Endothelial cell of umbilical vein (primary cell): ENCODE measurements around the gene TCTN2. TPM values are rescaled to one million over a fixed set of nuclear protein-coding genes. Genes with fewer than 3 reads are reported as not detected.

ENCODE experiments used
- BruUV-seq: library from RNA; stranded (reverse); fragments of 400-500 nt; replicated peaks from 2 replicates; lab custom pipeline; 2021; lab: Mats Ljungman, UMichigan
- CTCF ChIA-PET: fragments of 300-600, 350-600 bp; sonication (Branson Sonifier 250); formaldehyde crosslinking; loops from one replicate; lab custom pipeline; 2021; ENCODE audit warnings: antibody characterized with exemption, inconsistent platforms; lab: Charles Lee
- POLR2A ChIA-PET: fragments of 300-600, 350-600 bp; sonication (Branson Sonifier 250); formaldehyde crosslinking; loops from one replicate; lab custom pipeline; 2021; ENCODE audit warnings: antibody characterized with exemption, inconsistent platforms; lab: Charles Lee
- DNase-seq: peaks from one replicate; pipeline ENCODE4 v3.0.0-alpha.2; 2011; ENCODE audit warnings: low read depth, low spot score
- FAIRE-seq: peaks from 2 replicates; lab custom pipeline; 2011; peaks lifted over from hg19 to GRCh38; lab: Jason Lieb, UNC
- H2AFZ ChIP-seq: 2 replicates; pipeline ENCODE4 v1.6.0; 2012; ENCODE audit warnings: low read depth, low read length, control low read depth, inconsistent platforms
- H3K27ac ChIP-seq: 2 replicates; pipeline ENCODE4 v1.5.1; 2011; ENCODE audit warnings: low read depth, mild to moderate bottlenecking, control low read depth, low read length, moderate library complexity; ENCODE audit not compliant: insufficient read depth
- H3K27me3 ChIP-seq, 2 experiments: 2 replicates each; pipeline versions ENCODE4 v1.6.0 to v1.6.1; 2011; ENCODE audit warnings: low read length in 2 of 2, mixed read lengths in 1 of 2; ENCODE audit not compliant: control insufficient read depth in 2 of 2, insufficient read depth in 2 of 2
- H3K36me3 ChIP-seq, 2 experiments: 2 replicates in 1 of 2; 3 replicates in 1 of 2; pipeline ENCODE4 v1.5.1; 2011; ENCODE audit warnings: low read length in 2 of 2, mild to moderate bottlenecking in 1 of 2, moderate library complexity in 1 of 2; ENCODE audit not compliant: control insufficient read depth in 2 of 2, insufficient read depth in 2 of 2; ENCODE audit errors: extremely low read depth in 1 of 2
- H3K4me1 ChIP-seq: 3 replicates; pipeline ENCODE4 v1.5.1; 2011; ENCODE audit warnings: mild to moderate bottlenecking, low read length; ENCODE audit not compliant: control insufficient read depth, insufficient read depth; ENCODE audit errors: extremely low read depth
- H3K4me2 ChIP-seq: 2 replicates; pipeline ENCODE4 v1.6.1; 2011; ENCODE audit warnings: low read length, control low read depth, mixed read lengths; ENCODE audit not compliant: insufficient read depth
- H3K4me3 ChIP-seq, 3 experiments: fragments of 200-600 bp in 1 of 3; sonication (generic), shearing (Covaris generic) in 1 of 3; replicated peaks in 1 of 3; 2 replicates each; pipeline ENCODE4 v1.5.1; 2011 to 2016; ENCODE audit warnings: control low read depth in 3 of 3, low read length in 3 of 3, mild to moderate bottlenecking in 2 of 3, inconsistent platforms in 1 of 3, low read depth in 1 of 3, moderate library complexity in 1 of 3; ENCODE audit not compliant: insufficient read depth in 1 of 3
- H3K79me2 ChIP-seq: 2 replicates; pipeline ENCODE4 v1.6.0; 2012; ENCODE audit warnings: low read length, inconsistent platforms; ENCODE audit not compliant: control insufficient read depth, insufficient read depth
- H3K9ac ChIP-seq: replicated peaks from 2 replicates; pipeline ENCODE3; 2011; ENCODE audit warnings: low read length, control low read depth; ENCODE audit not compliant: insufficient read depth; ENCODE audit errors: extremely low read depth
- H3K9me1 ChIP-seq: replicated peaks from 3 replicates; pipeline ENCODE4 v1.6.0; 2011; ENCODE audit warnings: mild to moderate bottlenecking, low read length; ENCODE audit not compliant: control insufficient read depth, insufficient read depth; ENCODE audit errors: extremely low read depth
- H3K9me3 ChIP-seq: replicated peaks from 2 replicates; pipeline ENCODE4 v1.5.1; 2012; ENCODE audit warnings: low read length, inconsistent platforms; ENCODE audit not compliant: control insufficient read depth, insufficient read depth
- H4K20me1 ChIP-seq: replicated peaks from 2 replicates; pipeline ENCODE3; 2011; ENCODE audit warnings: mild to moderate bottlenecking, low read length; ENCODE audit not compliant: control insufficient read depth, insufficient read depth; ENCODE audit errors: extremely low read depth
- EZH2 ChIP-seq: IDR thresholded peaks from 2 replicates; pipeline ENCODE4 v1.6.1; 2012; ENCODE audit warnings: borderline replicate concordance, low read depth, mild to moderate bottlenecking, moderate library complexity, low read length, inconsistent platforms; ENCODE audit not compliant: severe bottlenecking
- FOS ChIP-seq: IDR thresholded peaks from 2 replicates; pipeline ENCODE4 v1.6.1; 2011; ENCODE audit warnings: mild to moderate bottlenecking, low read length, moderate library complexity, borderline replicate concordance; ENCODE audit not compliant: insufficient read depth
- GATA2 ChIP-seq: IDR thresholded peaks from 2 replicates; pipeline ENCODE4 v1.7.0; 2011; ENCODE audit warnings: low read depth, mild to moderate bottlenecking, moderate library complexity, mixed read lengths, low read length; ENCODE audit not compliant: insufficient read length, insufficient read depth
- JUN ChIP-seq: IDR thresholded peaks from 2 replicates; pipeline ENCODE4 v1.6.1; 2011; ENCODE audit warnings: borderline replicate concordance, low read depth; ENCODE audit not compliant: insufficient read length, insufficient read depth
- MYC ChIP-seq: IDR thresholded peaks from one replicate; pipeline ENCODE4 v1.6.1; 2011; ENCODE audit warnings: mild to moderate bottlenecking, low read depth, low read length
- POLR2A ChIP-seq: IDR thresholded peaks from 2 replicates; pipeline ENCODE4 v1.6.1; 2012; ENCODE audit warnings: low read depth, mild to moderate bottlenecking, control low read depth, low read length
- POLR2AphosphoS5 ChIP-seq: IDR thresholded peaks from 2 replicates; pipeline ENCODE4 v1.6.1; 2012; ENCODE audit warnings: low read depth, mild to moderate bottlenecking, control low read depth, low read length, moderate library complexity; ENCODE audit not compliant: insufficient read depth
- dilution Hi-C: fragments of 300-500 bp; cut with MboI; formaldehyde crosslinking; loops from one replicate; pipeline ENCODE4 v1.15.0; 2019; ENCODE audit warnings: low sequenced_read_pairs; ENCODE audit not compliant: extremely low pct_ligation_motif_present
- intact Hi-C: fragments of 100-400 bp; cut with micrococcal nuclease; formaldehyde crosslinking; loops from one replicate; pipeline ENCODE4 v1.10.0; 2022
- polyA plus RNA-seq, 4 experiments: library from polyadenylated mRNA; depleted of rRNA in 3 of 4; stranded (reverse) in 3 of 4; unstranded in 1 of 4; fragments of >200 nt; gene quantifications; 2 replicates each; pipeline versions ENCODE4 v1.2.1 to v1.2.3, GENCODE V29; 2011 to 2012; ENCODE audit warnings: missing spikeins in 1 of 4
- total RNA-seq: library from RNA; stranded (reverse); gene quantifications from 2 replicates; pipeline ENCODE4 v1.2.3, GENCODE V29; 2021
- TF ChIP-seq, protein P1 (sequence below), 2 donors: IDR thresholded peaks; 1 replicate in 1 of 2; 2 replicates in 1 of 2; pipeline ENCODE4 v1.5.1; 2011; ENCODE audit warnings: low read length in 2 of 2, mild to moderate bottlenecking in 2 of 2, moderate library complexity in 2 of 2, control low read depth in 1 of 2, inconsistent platforms in 1 of 2, low read depth in 1 of 2; ENCODE audit not compliant: insufficient read depth in 1 of 2; ENCODE audit errors: extremely low read depth in 1 of 2
- TF ChIP-seq, protein P2 (sequence below): IDR thresholded peaks from 2 replicates; pipeline ENCODE4 v1.6.1; 2011; ENCODE audit not compliant: insufficient read depth, insufficient read length

Gene TCTN2
- total and polyA plus RNA-seq, 2 donors (not counting 3 experiments of a cell fraction or from before 2014, with no cell fraction given), result 11.2 to 16.7 TPM

DNA sequence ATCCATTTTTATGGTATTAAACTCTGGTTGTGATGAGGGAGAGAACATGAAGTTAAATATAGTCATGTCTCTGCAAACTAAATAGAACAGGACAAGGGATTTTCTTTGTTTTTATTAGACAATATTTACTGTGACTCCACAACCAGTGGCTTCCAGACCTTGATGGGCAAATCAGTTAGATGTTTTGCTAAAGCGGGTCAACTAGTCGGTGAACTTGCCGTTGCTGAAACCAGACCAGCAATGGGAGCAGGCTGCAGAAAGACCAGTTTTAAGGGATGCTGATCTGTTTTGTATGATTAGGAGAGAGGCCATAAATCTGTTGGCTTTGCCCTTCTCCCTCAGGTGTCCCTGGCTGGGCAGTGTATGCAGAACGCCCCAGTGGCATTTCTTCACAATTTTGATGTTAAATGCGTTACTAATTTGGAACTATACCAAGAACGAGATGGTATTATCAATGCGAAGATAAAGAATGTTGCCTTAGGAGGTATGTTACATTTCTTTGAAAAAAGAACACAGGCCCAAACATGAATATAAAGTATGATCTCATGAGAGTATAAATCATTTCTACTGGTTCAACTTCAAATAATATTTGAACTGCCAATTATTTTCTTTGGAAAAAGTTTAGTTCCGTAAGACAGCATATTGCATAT lies 19.4 kb downstream of the TCTN2 start:
- Histone ChIP-seq H3K9me1 (no peaks in the 10 kb centered on the region), H4K20me1 (no peaks in the 10 kb centered on the region), H3K9me3 (no peaks in the 10 kb centered on the region), H3K79me2 (no peaks in the 10 kb centered on the region), H3K4me3 (no peak overlapping the region), H3K36me3 (peaks cover 0 to 3% of the 10 kb centered on the region in 2 experiments), H3K9ac (no peak overlapping the region), H3K27ac (no peak overlapping the region), H3K27me3 (no peaks in the 10 kb centered on the region), H3K4me1 (no peaks in the 10 kb centered on the region), H2AFZ (no peak overlapping the region), H3K4me2 (no peak overlapping the region)
- no peak for DNase-seq
- no peak for FAIRE-seq
- dilution Hi-C loops, result no loop called here
- ChIA-PET CTCF (no interaction called here), POLR2A (no interaction called here)
- no TSS peak for BruUV-seq
- TF ChIP-seq EZH2 (no peak), MYC (no peak), POLR2A (no peak), JUN (no peak), FOS (no peak), GATA2 (no peak), POLR2AphosphoS5 (no peak)
- TF ChIP-seq, protein P1, sequence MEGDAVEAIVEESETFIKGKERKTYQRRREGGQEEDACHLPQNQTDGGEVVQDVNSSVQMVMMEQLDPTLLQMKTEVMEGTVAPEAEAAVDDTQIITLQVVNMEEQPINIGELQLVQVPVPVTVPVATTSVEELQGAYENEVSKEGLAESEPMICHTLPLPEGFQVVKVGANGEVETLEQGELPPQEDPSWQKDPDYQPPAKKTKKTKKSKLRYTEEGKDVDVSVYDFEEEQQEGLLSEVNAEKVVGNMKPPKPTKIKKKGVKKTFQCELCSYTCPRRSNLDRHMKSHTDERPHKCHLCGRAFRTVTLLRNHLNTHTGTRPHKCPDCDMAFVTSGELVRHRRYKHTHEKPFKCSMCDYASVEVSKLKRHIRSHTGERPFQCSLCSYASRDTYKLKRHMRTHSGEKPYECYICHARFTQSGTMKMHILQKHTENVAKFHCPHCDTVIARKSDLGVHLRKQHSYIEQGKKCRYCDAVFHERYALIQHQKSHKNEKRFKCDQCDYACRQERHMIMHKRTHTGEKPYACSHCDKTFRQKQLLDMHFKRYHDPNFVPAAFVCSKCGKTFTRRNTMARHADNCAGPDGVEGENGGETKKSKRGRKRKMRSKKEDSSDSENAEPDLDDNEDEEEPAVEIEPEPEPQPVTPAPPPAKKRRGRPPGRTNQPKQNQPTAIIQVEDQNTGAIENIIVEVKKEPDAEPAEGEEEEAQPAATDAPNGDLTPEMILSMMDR (IDR thresholded peaks at IDR 0.05; ENCODE audit: extremely low read depth in 1 of 2, insufficient read depth in 1 of 2, low read depth in 1 of 2, low read length in 2 of 2), result no peak
- TF ChIP-seq, protein P2, sequence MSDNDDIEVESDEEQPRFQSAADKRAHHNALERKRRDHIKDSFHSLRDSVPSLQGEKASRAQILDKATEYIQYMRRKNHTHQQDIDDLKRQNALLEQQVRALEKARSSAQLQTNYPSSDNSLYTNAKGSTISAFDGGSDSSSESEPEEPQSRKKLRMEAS, result no peak
- intact Hi-C loops, result no loop called here
